Muscle layer of duodenum (tissue), 2 donors: ENCODE results near the gene CNST.
A peak's percentile ranks its signal among the peaks of the same experiment; 100 is the strongest.
"Not testable (repeated sequence)": the region's sequence is repeated elsewhere in the genome, so short reads cannot be mapped to it uniquely, and the experiment has no call there.

ENCODE experiments used
- H3K27ac ChIP-seq: one replicate; pipeline ENCODE4 v1.7.0; 2013; ENCODE audit warnings: mild to moderate bottlenecking, low read length
- H3K27me3 ChIP-seq: one replicate; pipeline ENCODE4 v1.7.0; 2013; ENCODE audit warnings: low read depth, mild to moderate bottlenecking, control low read depth, low read length
- H3K36me3 ChIP-seq, 2 donors: one replicate each; pipeline ENCODE4 v1.7.0; 2013; ENCODE audit warnings: low read length in 2 of 2, control low read depth in 1 of 2, mild to moderate bottlenecking in 1 of 2; ENCODE audit not compliant: insufficient read depth in 2 of 2, control insufficient read depth in 1 of 2
- H3K4me1 ChIP-seq, 2 donors: one replicate each; pipeline ENCODE4 v1.7.0; 2013; ENCODE audit warnings: low read length in 2 of 2, mild to moderate bottlenecking in 2 of 2, control low read depth in 1 of 2, moderate library complexity in 1 of 2; ENCODE audit not compliant: insufficient read depth in 2 of 2, control insufficient read depth in 1 of 2
- H3K4me3 ChIP-seq, 2 donors: one replicate each; pipeline ENCODE4 v1.7.0; 2013; ENCODE audit warnings: low read length in 2 of 2, low read depth in 1 of 2, mild to moderate bottlenecking in 1 of 2
- H3K9me3 ChIP-seq, 2 donors: one replicate each; pipeline ENCODE4 v1.7.0; 2013; ENCODE audit warnings: low read length in 2 of 2, control low read depth in 1 of 2, mild to moderate bottlenecking in 1 of 2; ENCODE audit not compliant: control insufficient read depth in 1 of 2
- donor health status: healthy.

CNST gene

GRCh38 chr1:246680696-246681130 lies 114.5 kb downstream of the CNST start:
- Histone ChIP-seq H3K4me1 (peaks cover 3 to 21% of the 10 kb centered on the region in 2 donors), H3K4me3 (no peak overlapping the region), H3K36me3 (no peaks in the 10 kb centered on the region), H3K27me3 (no peaks in the 10 kb centered on the region), H3K27ac (no peak overlapping the region), H3K9me3 (no peaks in the 10 kb centered on the region)

- H3K27me3 ChIP-seq: no peaks in the 10 kb centered on the region
These were observed 115.9 kb downstream of the CNST start for GRCh38 chr1:246681900-246682895.

GRCh38 chr1:246683521-246683920 lies 117.3 kb downstream of the CNST start:
- Histone ChIP-seq H3K27ac (no peak overlapping the region), H3K4me3 (no peak overlapping the region), H3K36me3 (no peaks in the 10 kb centered on the region), H3K9me3 (no peaks in the 10 kb centered on the region), H3K4me1 (peaks cover 3 to 21% of the 10 kb centered on the region in 2 donors), H3K27me3 (no peaks in the 10 kb centered on the region)

More at GRCh38 chr1:246681900-246682895, 115.9 kb downstream of the CNST start:
- peaks cover 3 to 21% of the 10 kb centered on the region in 2 donors for H3K4me1 ChIP-seq
- no peaks in the 10 kb centered on the region for H3K36me3 ChIP-seq
- H3K4me3 ChIP-seq: no peak overlapping the region
- peak overlapping the region; percentile 35 for H3K27ac ChIP-seq
- H3K9me3 ChIP-seq: no peaks in the 10 kb centered on the region

- no peaks in the 10 kb centered on the region for H3K36me3 ChIP-seq
These were observed 120.7 kb downstream of the CNST start for GRCh38 chr1:246687002-246687401.

GRCh38 chr1:246689409-246690008 lies 123.3 kb downstream of the CNST start:
- Histone ChIP-seq H3K4me3 (peak overlapping the region; percentile 39 to 53), H3K4me1 (peaks cover 0 to 7% of the 10 kb centered on the region in 2 donors), H3K36me3 (no peaks in the 10 kb centered on the region), H3K27me3 (no peaks in the 10 kb centered on the region), H3K9me3 (no peaks in the 10 kb centered on the region), H3K27ac (no peak overlapping the region)

More at GRCh38 chr1:246687002-246687401, 120.7 kb downstream of the CNST start:
- no peak overlapping the region for H3K4me3 ChIP-seq
- no peak overlapping the region for H3K27ac ChIP-seq
- H3K4me1 ChIP-seq: peaks cover 0 to 8% of the 10 kb centered on the region in 2 donors
- no peaks in the 10 kb centered on the region for H3K27me3 ChIP-seq
- no peaks in the 10 kb centered on the region for H3K9me3 ChIP-seq

- Histone ChIP-seq H3K9me3 (no peaks in the 10 kb centered on the region), H3K4me3 (peak overlapping the region; percentile 39 to 53), H3K27me3 (no peaks in the 10 kb centered on the region), H3K36me3 (no peaks in the 10 kb centered on the region), H3K4me1 (peaks cover 0 to 7% of the 10 kb centered on the region in 2 donors), H3K27ac (no peak overlapping the region)
These were observed 123.8 kb downstream of the CNST start for GRCh38 chr1:246690100-246690499.

GRCh38 chr1:246691622-246692495 lies 125.6 kb downstream of the CNST start:
- H3K4me1 ChIP-seq: peaks cover 0 to 7% of the 10 kb centered on the region in 2 donors
- no peak overlapping the region for H3K27ac ChIP-seq
- H3K27me3 ChIP-seq: no peaks in the 10 kb centered on the region
- no peak overlapping the region for H3K4me3 ChIP-seq
- no peaks in the 10 kb centered on the region for H3K9me3 ChIP-seq
- H3K36me3 ChIP-seq: no peaks in the 10 kb centered on the region

GRCh38 chr1:246694213-246694895 lies 128.1 kb downstream of the CNST start:
- not testable (repeated sequence) for H3K27ac ChIP-seq, H3K4me1 ChIP-seq, H3K27me3 ChIP-seq

GRCh38 chr1:246695136-246695535 lies 128.9 kb downstream of the CNST start:
- H3K4me1 ChIP-seq: no peaks in the 10 kb centered on the region

More at GRCh38 chr1:246694213-246694895, 128.1 kb downstream of the CNST start:
- H3K4me3 ChIP-seq, H3K9me3 ChIP-seq, H3K36me3 ChIP-seq: not testable (repeated sequence)

GRCh38 chr1:246695666-246696065 lies 129.4 kb downstream of the CNST start:
- Histone ChIP-seq H3K27ac (no peak overlapping the region), H3K4me3 (no peak overlapping the region), H3K4me1 (no peaks in the 10 kb centered on the region), H3K27me3 (no peaks in the 10 kb centered on the region), H3K9me3 (no peaks in the 10 kb centered on the region), H3K36me3 (no peaks in the 10 kb centered on the region)

More at GRCh38 chr1:246695136-246695535, 128.9 kb downstream of the CNST start:
- no peaks in the 10 kb centered on the region for H3K27me3 ChIP-seq
- no peak overlapping the region for H3K4me3 ChIP-seq
- H3K36me3 ChIP-seq: no peaks in the 10 kb centered on the region
- H3K27ac ChIP-seq: no peak overlapping the region
- H3K9me3 ChIP-seq: no peaks in the 10 kb centered on the region
